HCT116 (cell line): ENCODE results near the gene TSTD2. TPM values are rescaled to one million over a fixed set of nuclear protein-coding genes. Genes with fewer than 3 reads are reported as not detected.

ENCODE experiments used
- ATAC-seq: fragments of 200-7000 bp; cut with Tn5 transposase; 2 replicates; pipeline ENCODE4 v1.9.1; 2020; ENCODE audit warnings: mild to moderate bottlenecking, moderate library complexity
- BruUV-seq: library from RNA; stranded (reverse); fragments of 400-500 nt; replicated peaks from 2 replicates; lab custom pipeline; 2021; lab: Mats Ljungman, UMichigan
- CTCF ChIA-PET: fragments of 300-600 bp; sonication (Branson Sonifier 250); formaldehyde crosslinking; loops from one replicate; lab custom pipeline; 2021; ENCODE audit warnings: antibody characterized with exemption; lab: Charles Lee
- POLR2A ChIA-PET: fragments of 300-600, 350-600 bp; sonication (Branson Sonifier 250); formaldehyde crosslinking; loops from one replicate; lab custom pipeline; 2021; ENCODE audit warnings: antibody characterized with exemption; lab: Charles Lee
- RAD21 ChIA-PET, 2 experiments: fragments of 300-600 bp; sonication (Branson Sonifier 250); formaldehyde crosslinking; loops; one replicate each; lab custom pipeline; 2023; ENCODE audit warnings: low total read pairs in 2 of 2; ENCODE audit not compliant: uncharacterized antibody in 2 of 2, unreplicated experiment in 2 of 2, low non-redundant PET in 1 of 2; lab: Charles Lee
- DNase-seq: peaks from one replicate; pipeline ENCODE4 v3.0.0-alpha.2; 2010; ENCODE audit warnings: low read depth, low spot score
- H2AFZ ChIP-seq: fragments of 200-600 bp; shearing (Covaris generic), sonication (generic); 2 replicates; pipeline ENCODE4 v1.6.1; 2017; ENCODE audit warnings: low read depth, mixed run types, mixed read lengths, antibody characterized with exemption, low read length; ENCODE audit not compliant: poor library complexity, severe bottlenecking
- H3K27ac ChIP-seq: 2 replicates; pipeline ENCODE4 v1.5.1; 2012; ENCODE audit warnings: low read depth, low read length
- H3K27me3 ChIP-seq: fragments of 200-600 bp; sonication (generic); 2 replicates; pipeline ENCODE4 v1.6.1; 2016; ENCODE audit warnings: mixed run types, low read length, mixed read lengths; ENCODE audit not compliant: insufficient read depth
- H3K36me3 ChIP-seq, 2 experiments: fragments of 200-500 bp in 1 of 2; fragments of 200-600 bp in 1 of 2; sonication (Bioruptor generic) in 1 of 2; sonication (generic) in 1 of 2; 2 replicates each; pipeline versions ENCODE4 v1.5.1 to v1.6.1; 2014 to 2016; ENCODE audit warnings: low read length in 2 of 2, inconsistent platforms in 1 of 2, mixed read lengths in 1 of 2, mixed run types in 1 of 2; ENCODE audit not compliant: insufficient read depth in 2 of 2, control insufficient read depth in 1 of 2
- H3K4me1 ChIP-seq, 2 experiments: fragments of 200-600 bp in 1 of 2; sonication (generic) in 1 of 2; 2 replicates each; pipeline versions ENCODE4 v1.5.1 to v1.6.1; 2012 to 2017; ENCODE audit warnings: low read length in 2 of 2, inconsistent platforms in 1 of 2, mild to moderate bottlenecking in 1 of 2, mixed read lengths in 1 of 2, mixed run types in 1 of 2, moderate library complexity in 1 of 2; ENCODE audit not compliant: insufficient read depth in 2 of 2, control insufficient read depth in 1 of 2
- H3K4me2 ChIP-seq: fragments of 200-600 bp; sonication (generic); 2 replicates; pipeline ENCODE4 v1.6.1; 2017; ENCODE audit warnings: mixed run types, low read length, mixed read lengths
- H3K4me3 ChIP-seq, 2 experiments: fragments of 200-600 bp in 1 of 2; sonication (generic) in 1 of 2; replicated peaks in 1 of 2; 2 replicates each; pipeline ENCODE4 v1.5.1; 2011 to 2016; ENCODE audit warnings: low read length in 2 of 2, control low read depth in 1 of 2, low read depth in 1 of 2, mild to moderate bottlenecking in 1 of 2, mixed read lengths in 1 of 2, mixed run types in 1 of 2
- H3K79me2 ChIP-seq: fragments of 200-600 bp; sonication (generic); 2 replicates; pipeline ENCODE4 v1.6.1; 2017; ENCODE audit warnings: mild to moderate bottlenecking, mixed run types, low read length, moderate library complexity, mixed read lengths; ENCODE audit not compliant: insufficient read depth
- H3K9ac ChIP-seq: fragments of 200-600 bp; sonication (generic); 2 replicates; pipeline ENCODE4 v1.6.1; 2016; ENCODE audit warnings: low read length, mixed read lengths
- H3K9me2 ChIP-seq: fragments of 200-600 bp; sonication (generic), shearing (Covaris generic); 2 replicates; pipeline ENCODE4 v1.6.1; 2017; ENCODE audit warnings: mixed run types, mild to moderate bottlenecking, moderate library complexity; ENCODE audit not compliant: insufficient read depth
- H3K9me3 ChIP-seq, 2 experiments: fragments of 200-500 bp in 1 of 2; fragments of 200-600 bp in 1 of 2; sonication (Bioruptor generic) in 1 of 2; sonication (generic) in 1 of 2; 2 replicates each; pipeline ENCODE4 v1.6.1; 2014 to 2017; ENCODE audit warnings: low read length in 2 of 2, mixed read lengths in 2 of 2, inconsistent platforms in 1 of 2, low read depth in 1 of 2, mild to moderate bottlenecking in 1 of 2, mixed run types in 1 of 2, moderate library complexity in 1 of 2; ENCODE audit not compliant: control insufficient read depth in 1 of 2, insufficient read depth in 1 of 2
- H4K20me1 ChIP-seq: fragments of 200-600 bp; sonication (generic), shearing (Covaris generic); 2 replicates; pipeline ENCODE4 v1.6.1; 2017; ENCODE audit warnings: mixed run types, mild to moderate bottlenecking, moderate library complexity; ENCODE audit not compliant: insufficient read depth
- CBX3 ChIP-seq: IDR thresholded peaks from 2 replicates; pipeline ENCODE4 v1.6.1; 2012; ENCODE audit warnings: low read depth
- CEBPB ChIP-seq: IDR thresholded peaks from 2 replicates; pipeline ENCODE4 v1.6.1; 2012; ENCODE audit warnings: low read depth
- ELF1 ChIP-seq: IDR thresholded peaks from 2 replicates; pipeline ENCODE4 v1.6.1; 2012; ENCODE audit warnings: low read depth, borderline replicate concordance
- JUND ChIP-seq: IDR thresholded peaks from 2 replicates; pipeline ENCODE4 v1.6.1; 2012
- POLR2A ChIP-seq: IDR thresholded peaks from 2 replicates; pipeline ENCODE4 v1.7.0; 2011; ENCODE audit warnings: borderline replicate concordance; ENCODE audit not compliant: insufficient read depth, insufficient read length; ENCODE audit errors: extremely low read depth
- RAD21 ChIP-seq: IDR thresholded peaks from 2 replicates; pipeline ENCODE4 v1.6.1; 2012; ENCODE audit warnings: low read depth, mild to moderate bottlenecking
- SP1 ChIP-seq: IDR thresholded peaks from 2 replicates; pipeline ENCODE4 v1.6.1; 2012; ENCODE audit warnings: low read depth
- TCF7L2 ChIP-seq: IDR thresholded peaks from 2 replicates; pipeline ENCODE4 v1.7.0; 2011; ENCODE audit warnings: borderline replicate concordance, inconsistent platforms; ENCODE audit not compliant: insufficient read depth, insufficient read length; ENCODE audit errors: extremely low read depth
- YY1 ChIP-seq: IDR thresholded peaks from 2 replicates; pipeline ENCODE4 v1.6.1; 2011; ENCODE audit warnings: low read length, low read depth, moderate library complexity, mild to moderate bottlenecking; ENCODE audit not compliant: insufficient replicate concordance; ENCODE audit errors: extremely low read depth
- intact Hi-C: fragments of 100-400 bp; cut with micrococcal nuclease; formaldehyde crosslinking; loops from 2 replicates; pipeline ENCODE4 v1.10.0; 2022
- total RNA-seq: library from RNA; stranded (reverse); gene quantifications from one replicate; pipeline ENCODE4 v1.2.1, GENCODE V29; 2021; ENCODE audit not compliant: unreplicated experiment
- TF ChIP-seq, protein P1 (sequence below): IDR thresholded peaks from 2 replicates; pipeline ENCODE4 v1.6.1; 2011; ENCODE audit warnings: mild to moderate bottlenecking, low read length, moderate library complexity; ENCODE audit not compliant: insufficient replicate concordance; ENCODE audit errors: extremely low read depth
- TF ChIP-seq, protein P2 (sequence below): IDR thresholded peaks from 2 replicates; pipeline ENCODE4 v1.6.1; 2012
- TF ChIP-seq, protein P3 (sequence below): IDR thresholded peaks from 2 replicates; pipeline ENCODE4 v1.6.1; 2012
- TF ChIP-seq, protein P4 (sequence below), 3 experiments: fragments of 200-600 bp in 1 of 3; sonication (generic) in 1 of 3; IDR thresholded peaks in 2 of 3; conservative IDR thresholded peaks in 1 of 3; 2 replicates each; pipeline ENCODE4 v1.5.1; 2012 to 2017; ENCODE audit warnings: low read depth in 2 of 3, low read length in 2 of 3, antibody characterized with exemption in 1 of 3, borderline replicate concordance in 1 of 3, control low read depth in 1 of 3, mild to moderate bottlenecking in 1 of 3, mixed read lengths in 1 of 3, mixed run types in 1 of 3, moderate library complexity in 1 of 3; ENCODE audit not compliant: insufficient read depth in 1 of 3

The TSTD2 gene
- total RNA-seq, 1 experiment from 2014 or later, result 16.0 TPM

DNA sequence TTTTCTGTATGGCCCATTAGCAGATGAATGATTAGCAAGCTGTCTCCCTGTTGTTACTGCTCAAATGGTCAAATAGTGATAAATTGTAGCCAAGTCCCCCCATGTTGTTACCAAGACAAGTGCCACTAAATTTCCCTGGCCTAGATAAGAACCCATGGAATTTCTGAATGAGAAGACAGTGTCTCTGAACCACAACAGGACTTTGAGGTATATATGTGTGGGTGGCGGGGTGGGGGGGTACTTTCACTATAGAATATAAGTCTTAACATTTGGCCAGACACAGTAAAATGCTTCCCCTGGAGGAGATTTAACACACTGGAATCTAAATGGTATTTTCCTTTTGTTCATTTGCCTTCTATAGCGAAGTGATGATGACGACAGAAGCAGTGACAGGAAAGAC lies 35.3 kb upstream of the TSTD2 start:
- no peaks in the 10 kb centered on the region for H3K9me2 ChIP-seq
- H3K79me2 ChIP-seq, result no peaks in the 10 kb centered on the region
- H2AFZ ChIP-seq, result no peak overlapping the region
- no peak for ATAC-seq
- H3K9ac ChIP-seq, result no peak overlapping the region
- H3K4me2 ChIP-seq, result no peak overlapping the region
- no TSS peak for BruUV-seq
- no peaks in the 10 kb centered on the region for H3K4me1 ChIP-seq
- no peak for TF ChIP-seq CEBPB
- TF ChIP-seq SP1, result no peak
- TF ChIP-seq, protein P1, sequence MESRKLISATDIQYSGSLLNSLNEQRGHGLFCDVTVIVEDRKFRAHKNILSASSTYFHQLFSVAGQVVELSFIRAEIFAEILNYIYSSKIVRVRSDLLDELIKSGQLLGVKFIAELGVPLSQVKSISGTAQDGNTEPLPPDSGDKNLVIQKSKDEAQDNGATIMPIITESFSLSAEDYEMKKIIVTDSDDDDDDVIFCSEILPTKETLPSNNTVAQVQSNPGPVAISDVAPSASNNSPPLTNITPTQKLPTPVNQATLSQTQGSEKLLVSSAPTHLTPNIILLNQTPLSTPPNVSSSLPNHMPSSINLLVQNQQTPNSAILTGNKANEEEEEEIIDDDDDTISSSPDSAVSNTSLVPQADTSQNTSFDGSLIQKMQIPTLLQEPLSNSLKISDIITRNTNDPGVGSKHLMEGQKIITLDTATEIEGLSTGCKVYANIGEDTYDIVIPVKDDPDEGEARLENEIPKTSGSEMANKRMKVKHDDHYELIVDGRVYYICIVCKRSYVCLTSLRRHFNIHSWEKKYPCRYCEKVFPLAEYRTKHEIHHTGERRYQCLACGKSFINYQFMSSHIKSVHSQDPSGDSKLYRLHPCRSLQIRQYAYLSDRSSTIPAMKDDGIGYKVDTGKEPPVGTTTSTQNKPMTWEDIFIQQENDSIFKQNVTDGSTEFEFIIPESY, result no peak
- TF ChIP-seq ELF1, result no peak
- no peak for TF ChIP-seq TCF7L2
- TF ChIP-seq, all 23 proteins: peak for 0
- no peak overlapping the region for H3K4me3 ChIP-seq
- intact Hi-C loops, result no loop called here
- POLR2A ChIA-PET, result no interaction called here
- H3K9me3 ChIP-seq, result no peaks in the 10 kb centered on the region
- H3K36me3 ChIP-seq, result peaks cover 81 to 83% of the 10 kb centered on the region in 2 experiments
- CTCF ChIA-PET, result no interaction called here
- DNase-seq, result no peak
- H3K27me3 ChIP-seq, result no peaks in the 10 kb centered on the region
- RAD21 ChIA-PET, result no interaction called here
- H3K27ac ChIP-seq, result no peak overlapping the region
- H4K20me1 ChIP-seq, result no peaks in the 10 kb centered on the region

DNA sequence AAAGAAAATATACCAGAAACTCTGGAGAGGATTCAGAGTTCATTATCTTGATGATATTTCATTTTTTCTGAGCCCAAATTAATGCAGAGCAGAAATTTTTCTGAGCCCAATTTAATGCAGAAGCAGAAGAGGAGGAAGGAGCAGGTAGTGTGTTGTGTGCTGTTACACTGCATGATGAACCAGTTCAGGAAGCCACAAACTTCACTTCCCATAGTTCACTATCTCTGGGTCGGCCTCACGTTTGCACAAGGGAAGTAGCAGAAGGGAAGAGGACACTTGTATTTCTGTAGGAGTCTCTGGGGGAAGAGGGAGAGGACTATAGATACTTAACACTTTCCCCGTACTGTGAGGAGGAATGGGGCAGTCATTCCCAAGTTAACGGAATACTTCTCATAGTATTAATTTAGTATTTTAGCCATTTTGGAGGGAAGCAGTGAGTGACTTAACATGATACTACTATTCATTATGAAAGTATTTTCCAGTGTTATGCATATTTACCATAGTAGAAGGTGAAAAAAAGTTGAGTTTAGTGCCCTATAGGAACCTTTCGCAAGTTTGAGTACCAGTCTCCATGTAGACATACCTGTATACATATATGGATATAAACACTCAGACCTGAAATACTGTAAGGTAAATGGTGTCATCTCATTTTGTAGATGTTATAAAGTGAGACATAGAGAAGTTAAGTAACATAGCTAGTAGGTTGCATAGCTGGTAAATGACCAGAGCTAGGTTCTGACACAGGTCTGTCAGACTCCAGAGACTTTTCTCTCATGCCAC lies 33.9 kb upstream of the TSTD2 start:
- ChIA-PET POLR2A (no interaction called here), CTCF (no interaction called here), RAD21 (no interaction called here)
- intact Hi-C loops, result no loop called here
- H3K27me3 ChIP-seq, result no peaks in the 10 kb centered on the region
- no peak for TF ChIP-seq RAD21
- TF ChIP-seq, protein P2, sequence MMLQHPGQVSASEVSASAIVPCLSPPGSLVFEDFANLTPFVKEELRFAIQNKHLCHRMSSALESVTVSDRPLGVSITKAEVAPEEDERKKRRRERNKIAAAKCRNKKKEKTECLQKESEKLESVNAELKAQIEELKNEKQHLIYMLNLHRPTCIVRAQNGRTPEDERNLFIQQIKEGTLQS, result no peak
- TF ChIP-seq, protein P3, sequence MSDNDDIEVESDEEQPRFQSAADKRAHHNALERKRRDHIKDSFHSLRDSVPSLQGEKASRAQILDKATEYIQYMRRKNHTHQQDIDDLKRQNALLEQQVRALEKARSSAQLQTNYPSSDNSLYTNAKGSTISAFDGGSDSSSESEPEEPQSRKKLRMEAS, result no peak
- TF ChIP-seq, protein P4, sequence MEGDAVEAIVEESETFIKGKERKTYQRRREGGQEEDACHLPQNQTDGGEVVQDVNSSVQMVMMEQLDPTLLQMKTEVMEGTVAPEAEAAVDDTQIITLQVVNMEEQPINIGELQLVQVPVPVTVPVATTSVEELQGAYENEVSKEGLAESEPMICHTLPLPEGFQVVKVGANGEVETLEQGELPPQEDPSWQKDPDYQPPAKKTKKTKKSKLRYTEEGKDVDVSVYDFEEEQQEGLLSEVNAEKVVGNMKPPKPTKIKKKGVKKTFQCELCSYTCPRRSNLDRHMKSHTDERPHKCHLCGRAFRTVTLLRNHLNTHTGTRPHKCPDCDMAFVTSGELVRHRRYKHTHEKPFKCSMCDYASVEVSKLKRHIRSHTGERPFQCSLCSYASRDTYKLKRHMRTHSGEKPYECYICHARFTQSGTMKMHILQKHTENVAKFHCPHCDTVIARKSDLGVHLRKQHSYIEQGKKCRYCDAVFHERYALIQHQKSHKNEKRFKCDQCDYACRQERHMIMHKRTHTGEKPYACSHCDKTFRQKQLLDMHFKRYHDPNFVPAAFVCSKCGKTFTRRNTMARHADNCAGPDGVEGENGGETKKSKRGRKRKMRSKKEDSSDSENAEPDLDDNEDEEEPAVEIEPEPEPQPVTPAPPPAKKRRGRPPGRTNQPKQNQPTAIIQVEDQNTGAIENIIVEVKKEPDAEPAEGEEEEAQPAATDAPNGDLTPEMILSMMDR (IDR thresholded peaks at IDR 0.05 in 2 of 3, conservative IDR thresholded peaks at IDR 0.05 in 1 of 3; ENCODE audit: borderline replicate concordance in 1 of 3, insufficient read depth in 1 of 3, low read depth in 2 of 3, low read length in 2 of 3), result no peak
- TF ChIP-seq JUND, result no peak
- TF ChIP-seq YY1, result no peak
- TF ChIP-seq TCF7L2, result no peak
- TF ChIP-seq CBX3, result no peak
- TF ChIP-seq POLR2A, result no peak
- ATAC-seq (no peak), DNase-seq (no peak)
- H3K4me2 ChIP-seq, result no peak overlapping the region
- H3K4me3 ChIP-seq, result no peak overlapping the region
- BruUV-seq, result no TSS peak
- no peak overlapping the region for H2AFZ ChIP-seq
- H3K9ac ChIP-seq, result no peak overlapping the region
- no peaks in the 10 kb centered on the region for H3K79me2 ChIP-seq
- H3K27ac ChIP-seq, result no peak overlapping the region
- H3K36me3 ChIP-seq, result peaks cover 83 to 87% of the 10 kb centered on the region in 2 experiments
- no peaks in the 10 kb centered on the region for H3K9me2 ChIP-seq
- no peaks in the 10 kb centered on the region for H4K20me1 ChIP-seq
- H3K9me3 ChIP-seq, result no peaks in the 10 kb centered on the region
- H3K4me1 ChIP-seq, result no peaks in the 10 kb centered on the region
